GM20431 (cell line): ENCODE results near the gene MYOM3.

Experiments used
- in situ Hi-C: fragments of 300-500 bp; cut with MseI, MboI; formaldehyde crosslinking; loops from one replicate; pipeline ENCODE4 v1.15.0; 2020; ENCODE audit warnings: low sequenced_read_pairs; ENCODE audit not compliant: unreplicated experiment

Gene MYOM3

DNA sequence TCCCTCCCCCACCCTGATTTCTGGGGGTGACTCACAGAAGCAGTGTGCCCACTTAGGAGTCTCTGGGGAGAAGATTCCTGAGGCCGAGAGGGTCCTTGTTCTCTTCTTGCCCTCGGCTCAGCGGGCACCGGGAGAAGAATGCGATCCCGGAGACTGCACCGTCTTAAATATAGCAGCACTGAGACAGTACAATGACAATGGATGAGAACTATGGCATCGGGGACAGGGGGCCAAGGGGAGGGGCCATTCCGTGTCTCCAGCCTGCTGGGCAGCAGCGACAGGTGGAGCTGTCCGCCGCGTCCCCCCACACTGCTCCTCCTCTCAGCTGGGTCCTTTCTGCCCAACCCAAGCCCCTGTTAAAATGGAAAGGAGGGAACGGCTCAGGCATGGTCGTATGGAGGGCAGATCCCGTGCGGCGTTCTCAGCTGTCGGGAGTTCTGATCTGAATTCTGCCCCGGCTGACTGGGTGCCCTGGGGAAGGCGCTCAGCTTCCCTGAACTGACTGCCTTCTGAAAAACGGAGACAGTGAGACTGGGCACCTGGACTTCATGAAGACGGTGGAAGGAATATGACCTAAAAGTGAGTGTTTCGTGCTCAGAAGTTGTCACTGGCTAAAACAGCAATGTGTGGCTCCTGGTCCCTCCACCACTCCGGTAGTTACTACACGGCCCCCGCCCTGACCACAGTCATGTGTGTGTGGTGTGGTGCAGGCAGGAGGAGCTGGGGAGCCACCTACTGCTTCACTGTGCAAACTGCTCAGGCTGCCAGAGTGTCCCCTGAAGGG is at the start of gene MYOM3:
Gene MYOM3, minus strand, starts transcription at position 140 of the 784 bp plus-strand sequence. CDS start 3,499 bp downstream, outside the sequence.
- in situ Hi-C loops: no loop called here

DNA sequence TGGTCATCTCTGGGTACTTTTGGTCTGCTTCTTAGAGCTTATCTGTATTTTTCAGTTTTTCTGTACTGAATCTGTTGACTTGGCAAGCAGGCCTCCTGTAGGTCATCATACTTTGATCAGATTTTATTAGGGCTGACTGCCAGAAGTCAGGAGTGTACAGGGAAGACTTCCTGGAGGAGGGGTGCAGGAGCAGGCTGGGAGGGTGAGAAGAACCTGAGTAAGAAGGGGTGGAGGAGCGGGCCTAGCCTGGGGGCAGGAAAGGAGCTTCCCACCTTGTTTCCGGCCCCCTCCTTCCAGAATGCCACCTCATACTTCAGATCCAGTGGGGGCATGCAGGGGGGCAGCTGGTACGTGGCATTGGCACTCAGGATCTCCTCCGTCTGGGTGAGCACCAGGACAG is 49.3 kb upstream of the MYOM3 start:
- in situ Hi-C loops: no loop called here

DNA sequence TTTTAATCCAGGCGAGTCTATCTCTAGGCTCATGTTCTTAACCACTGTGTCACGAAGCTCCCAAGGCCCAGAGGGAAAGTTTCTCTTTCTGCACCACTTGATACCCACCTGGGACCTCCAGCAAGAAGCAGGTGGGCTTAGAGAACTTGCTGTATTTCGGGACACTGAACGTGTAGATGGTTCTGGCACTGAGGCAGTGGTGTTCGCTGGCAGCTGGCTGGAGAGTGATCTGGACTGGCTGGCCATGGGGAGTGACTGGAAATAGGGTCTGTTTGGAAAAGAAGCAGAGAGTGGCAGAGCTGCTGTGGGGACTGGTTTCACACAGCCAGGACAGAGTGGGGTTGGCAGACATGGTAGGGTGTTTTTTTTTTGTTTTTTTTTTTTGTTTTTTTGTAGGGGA is 47.4 kb upstream of the MYOM3 start:
- in situ Hi-C loops: no loop called here

DNA sequence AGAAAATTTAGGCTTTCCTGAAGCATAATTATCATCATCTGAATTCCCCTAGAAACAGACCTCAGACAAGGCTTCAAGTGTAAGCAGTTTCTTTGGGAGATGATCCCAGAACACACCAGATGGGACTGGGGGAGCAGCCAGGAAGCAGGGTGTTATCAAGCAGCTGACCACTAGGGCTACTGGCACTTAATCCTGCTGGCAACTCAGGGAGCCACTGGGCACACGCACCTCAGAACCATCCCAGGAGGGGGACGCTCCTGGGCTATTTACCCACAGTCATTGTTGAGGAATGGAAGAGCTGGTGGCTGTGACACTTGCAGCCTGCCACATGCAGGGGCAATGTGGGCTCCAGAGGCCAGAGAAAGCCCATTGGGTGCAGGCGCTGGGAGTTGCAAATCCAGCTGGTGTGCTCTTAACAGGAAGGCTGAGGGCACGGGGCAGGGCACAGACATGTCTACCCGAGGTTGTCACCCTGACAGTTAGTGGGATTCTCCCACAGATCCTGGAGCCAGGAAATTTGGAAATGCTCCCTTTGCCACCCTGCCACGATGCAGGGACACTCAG is 46.1 kb upstream of the MYOM3 start:
- in situ Hi-C loops: no loop called here

DNA sequence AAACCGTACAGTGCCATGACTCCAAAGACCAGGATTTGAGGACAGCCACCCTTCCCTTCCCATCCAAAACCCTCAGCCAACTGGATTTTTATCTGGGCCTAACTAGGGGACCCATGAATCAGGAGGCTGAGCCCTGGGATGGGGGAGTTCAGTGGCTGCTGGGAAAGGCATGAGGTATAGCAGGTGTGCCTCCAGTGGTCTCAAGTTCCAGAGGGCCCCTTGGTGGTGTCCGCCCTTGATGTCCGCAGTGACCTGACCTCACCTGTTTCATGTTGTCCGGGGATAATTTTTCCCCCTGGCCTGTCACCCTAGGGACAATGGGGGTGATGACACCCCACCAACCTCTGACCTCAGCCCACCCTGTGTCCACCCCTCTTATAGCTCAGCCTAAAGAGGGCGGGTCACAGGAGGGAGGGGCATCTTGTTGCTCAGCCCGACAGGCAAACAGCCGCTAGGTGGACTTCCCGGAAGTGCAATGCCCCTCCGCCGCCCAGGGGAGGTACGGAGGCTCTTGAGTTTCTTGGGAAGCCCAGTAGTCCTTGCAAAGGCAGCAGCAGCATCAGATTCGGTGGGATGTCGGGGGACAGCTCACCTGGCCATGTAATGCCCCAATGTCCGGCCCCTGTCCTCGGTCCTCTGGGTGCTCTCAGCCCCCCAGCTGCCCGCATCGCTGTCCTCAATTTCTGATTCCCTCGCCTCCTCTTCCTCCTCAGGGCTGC is 44.8 kb upstream of the MYOM3 start:
- in situ Hi-C loops: no loop called here

DNA sequence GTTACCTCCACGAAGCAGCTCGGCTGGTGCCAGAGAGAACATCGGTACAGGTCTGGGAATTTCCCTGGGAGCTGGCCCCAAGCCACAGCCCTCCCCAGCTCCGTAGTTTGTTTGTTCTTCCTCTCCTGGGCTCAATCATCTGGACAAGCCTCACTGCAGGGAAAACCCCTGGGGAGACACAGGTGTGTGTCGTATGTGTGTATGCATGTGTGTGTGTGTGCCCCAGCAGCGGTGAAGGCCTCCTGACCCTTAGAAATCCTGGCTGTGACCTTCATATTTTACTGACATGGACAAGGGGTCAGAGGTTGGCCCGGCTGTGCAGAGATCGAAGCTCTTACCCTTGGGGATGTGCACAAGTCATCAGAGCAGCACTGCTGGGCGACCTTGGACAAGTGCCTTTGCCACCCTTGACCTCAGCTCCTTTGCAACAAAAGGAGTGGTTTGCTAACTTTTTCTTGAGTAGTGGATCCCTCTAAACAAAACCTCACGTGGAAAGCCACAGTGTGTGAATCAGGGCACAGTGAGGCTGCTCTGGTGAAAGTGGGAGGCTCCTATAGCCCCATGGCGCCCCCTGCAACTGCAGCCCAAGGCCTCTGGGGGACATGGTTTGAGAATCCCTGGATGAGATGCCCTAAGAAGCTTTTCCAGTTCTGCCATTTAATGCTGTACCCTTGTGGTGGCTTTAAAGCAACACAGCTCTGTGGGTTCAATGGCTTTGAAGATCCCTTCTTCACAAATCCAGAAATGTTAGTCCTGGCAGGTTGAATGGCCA is 43.3 kb upstream of the MYOM3 start:
- in situ Hi-C loops: no loop called here

DNA sequence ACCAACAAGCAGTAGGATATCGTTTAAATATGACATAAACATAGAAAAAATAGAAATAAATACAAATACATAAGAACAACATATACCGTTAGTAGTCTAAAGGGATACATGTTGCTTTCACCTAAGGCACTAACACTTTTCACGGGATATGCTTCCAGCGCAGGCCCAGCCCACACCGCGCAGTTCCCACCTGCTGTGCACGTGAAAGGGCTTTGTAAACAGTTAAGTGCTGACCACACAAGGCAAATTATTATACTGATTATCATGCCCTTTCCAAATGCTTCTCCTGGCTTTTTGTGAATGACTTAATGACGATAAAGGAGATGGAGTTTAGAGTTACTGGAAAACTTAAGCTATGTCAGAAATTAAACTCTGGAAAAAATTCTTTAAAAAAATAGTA is 42.3 kb upstream of the MYOM3 start:
- in situ Hi-C loops: no loop called here

DNA sequence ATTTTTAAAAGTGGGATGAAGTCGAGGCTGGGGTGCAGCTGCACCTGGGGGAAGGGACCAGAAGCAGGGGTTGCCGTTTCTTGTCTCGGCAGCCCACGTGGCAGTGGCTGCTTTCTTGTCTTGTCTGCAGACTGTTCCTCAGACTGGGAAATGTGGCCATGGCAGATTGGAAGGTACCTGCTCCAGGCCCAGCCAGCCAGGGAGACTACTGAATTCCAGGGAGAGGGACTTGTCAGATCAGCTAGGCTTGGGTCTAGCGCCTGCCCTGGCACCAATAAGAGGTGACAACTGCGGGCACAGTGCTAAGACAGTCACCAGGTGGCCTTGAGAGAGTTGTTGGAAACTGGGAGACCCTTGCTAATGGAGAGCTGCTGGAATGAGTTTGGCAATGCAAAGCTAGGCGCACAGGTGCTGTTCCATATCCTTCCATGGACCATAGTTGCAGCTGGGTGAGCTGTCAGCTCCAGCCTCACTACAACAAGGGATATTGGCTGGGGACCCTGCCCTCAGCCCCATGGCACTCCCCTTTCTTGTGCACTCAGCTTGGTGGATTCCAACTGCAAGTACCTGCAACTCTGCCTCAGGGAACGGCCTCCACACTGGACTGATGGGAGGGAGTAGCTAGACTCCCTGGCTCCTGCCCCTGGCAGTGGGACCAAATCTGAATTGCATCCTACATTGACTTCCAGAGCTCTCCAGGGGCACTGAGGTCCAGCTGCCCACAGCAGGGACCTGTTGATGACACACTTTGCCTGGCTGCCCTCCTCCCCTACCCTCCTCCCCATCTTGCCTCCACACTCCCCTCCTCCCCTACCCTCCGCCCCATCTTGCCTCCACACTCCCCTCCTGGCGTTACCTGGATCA is 40.9 kb upstream of the MYOM3 start:
- in situ Hi-C loops: no loop called here

DNA sequence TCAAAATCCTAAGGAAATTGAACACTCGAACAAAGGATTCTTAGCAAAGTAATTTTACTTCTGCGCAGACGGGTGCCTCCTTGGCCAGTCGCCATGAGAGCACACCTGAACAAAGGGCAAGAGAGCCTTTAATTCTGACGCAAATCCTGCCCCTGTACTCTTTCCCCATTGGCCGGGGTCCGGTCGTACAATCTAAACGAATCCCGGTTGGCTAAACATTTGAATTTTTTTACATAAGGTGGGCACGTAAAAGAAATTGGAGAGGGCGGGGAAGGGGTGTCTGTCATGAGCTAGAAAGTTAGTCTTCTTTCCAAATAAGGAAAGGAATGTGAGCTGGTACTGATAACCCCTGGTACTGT is 39.2 kb upstream of the MYOM3 start:
- in situ Hi-C loops: no loop called here

DNA sequence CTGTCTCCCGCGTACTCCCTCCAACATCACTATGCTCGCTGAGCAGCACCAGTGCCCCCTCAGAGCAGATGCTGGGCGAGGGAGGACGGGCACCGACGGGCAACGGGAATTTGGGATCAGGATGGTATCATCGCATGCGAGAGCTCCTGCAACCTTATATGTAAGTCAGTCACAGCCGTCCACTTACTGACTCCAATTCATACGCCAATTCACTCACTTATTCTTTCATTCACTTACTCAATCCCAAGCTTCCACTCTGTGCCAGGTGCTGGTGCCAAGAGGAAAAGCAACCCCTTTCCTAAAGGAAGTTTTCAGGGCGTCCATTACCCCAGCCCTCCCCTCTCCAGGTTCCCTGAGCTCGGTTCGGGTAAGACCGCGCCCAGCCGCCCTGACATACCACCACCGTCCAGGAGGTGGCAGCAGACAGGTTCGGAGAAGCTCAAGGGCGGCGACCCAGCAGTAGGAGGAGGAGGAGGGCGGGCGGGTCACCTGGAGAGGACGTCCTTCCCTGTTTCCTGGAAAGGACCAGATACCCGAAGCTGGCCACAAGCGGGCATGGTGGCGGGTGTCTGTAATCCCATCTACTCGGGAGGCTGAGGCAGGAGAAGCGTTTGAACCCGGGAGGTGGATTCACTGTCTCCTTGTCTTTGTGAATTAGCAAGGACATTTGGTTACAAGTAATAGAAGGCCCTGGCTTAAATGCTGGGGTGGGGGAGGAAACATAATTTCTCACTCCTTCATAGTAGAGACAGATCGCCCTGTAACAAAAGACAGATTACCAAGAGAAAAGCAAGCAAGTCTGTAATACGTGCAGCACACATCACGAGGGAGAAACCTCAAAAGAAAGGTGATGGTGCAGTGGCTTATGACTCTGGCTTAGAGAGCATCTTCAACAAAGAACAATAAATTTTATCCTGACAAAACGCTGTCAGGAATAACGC is 38.6 kb upstream of the MYOM3 start:
- in situ Hi-C loops: no loop called here

DNA sequence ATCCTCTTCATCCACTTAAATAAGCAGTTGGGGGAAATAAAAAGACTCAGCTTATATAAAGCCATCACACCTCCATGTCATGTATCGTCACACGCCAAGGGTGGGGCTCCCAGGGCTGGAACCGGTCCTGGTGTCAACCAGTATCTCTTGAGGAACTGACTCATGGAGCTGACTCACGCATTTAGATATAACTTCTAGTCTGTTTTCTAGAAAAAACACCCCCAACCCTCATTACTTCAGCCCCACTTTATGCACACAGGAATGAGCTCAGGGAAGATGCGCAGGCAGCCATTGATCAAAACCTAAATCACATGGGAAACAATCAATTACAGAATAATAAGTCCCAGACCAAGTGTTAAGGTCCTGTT is 37.9 kb upstream of the MYOM3 start:
- in situ Hi-C loops: no loop called here

DNA sequence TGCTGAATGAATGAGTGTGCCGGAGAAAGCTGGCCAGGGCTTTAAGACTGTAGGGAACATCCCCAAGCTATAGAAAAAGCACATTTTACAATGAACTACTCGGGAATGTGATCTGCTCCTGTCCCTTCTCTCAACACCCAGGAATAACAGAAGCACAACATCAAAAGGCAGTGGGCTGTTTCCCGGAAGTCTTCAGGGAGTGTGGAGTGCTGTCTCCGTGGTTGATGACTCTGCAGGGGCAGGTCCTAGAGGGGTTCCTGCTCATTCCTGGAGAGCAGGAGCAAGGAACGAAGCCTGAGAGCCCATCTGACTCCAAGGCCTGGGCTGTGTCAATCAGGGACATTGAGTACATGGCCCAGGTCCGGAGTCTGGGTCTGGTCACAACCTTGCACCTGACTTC is 35.9 kb upstream of the MYOM3 start:
- in situ Hi-C loops: no loop called here

DNA sequence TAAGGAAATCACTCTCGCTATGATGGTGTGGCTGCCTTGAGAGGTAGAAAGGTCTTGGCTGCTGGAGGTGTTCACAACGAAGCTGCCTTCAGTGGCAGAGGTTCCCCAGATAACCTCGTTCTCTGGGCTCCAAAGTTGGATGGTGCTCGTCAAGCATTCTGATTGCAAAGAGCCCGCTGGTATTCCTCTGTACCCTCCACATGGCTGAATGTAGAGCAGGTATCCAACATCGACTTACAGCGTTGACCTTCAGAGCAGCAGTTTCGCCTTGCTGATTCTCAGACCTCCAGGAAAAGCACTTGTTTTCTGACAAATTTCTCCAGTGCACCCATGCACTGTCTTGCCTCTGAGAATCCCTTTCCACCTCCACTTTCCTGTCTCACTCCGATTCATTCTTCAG is 35.3 kb upstream of the MYOM3 start:
- in situ Hi-C loops: no loop called here

DNA sequence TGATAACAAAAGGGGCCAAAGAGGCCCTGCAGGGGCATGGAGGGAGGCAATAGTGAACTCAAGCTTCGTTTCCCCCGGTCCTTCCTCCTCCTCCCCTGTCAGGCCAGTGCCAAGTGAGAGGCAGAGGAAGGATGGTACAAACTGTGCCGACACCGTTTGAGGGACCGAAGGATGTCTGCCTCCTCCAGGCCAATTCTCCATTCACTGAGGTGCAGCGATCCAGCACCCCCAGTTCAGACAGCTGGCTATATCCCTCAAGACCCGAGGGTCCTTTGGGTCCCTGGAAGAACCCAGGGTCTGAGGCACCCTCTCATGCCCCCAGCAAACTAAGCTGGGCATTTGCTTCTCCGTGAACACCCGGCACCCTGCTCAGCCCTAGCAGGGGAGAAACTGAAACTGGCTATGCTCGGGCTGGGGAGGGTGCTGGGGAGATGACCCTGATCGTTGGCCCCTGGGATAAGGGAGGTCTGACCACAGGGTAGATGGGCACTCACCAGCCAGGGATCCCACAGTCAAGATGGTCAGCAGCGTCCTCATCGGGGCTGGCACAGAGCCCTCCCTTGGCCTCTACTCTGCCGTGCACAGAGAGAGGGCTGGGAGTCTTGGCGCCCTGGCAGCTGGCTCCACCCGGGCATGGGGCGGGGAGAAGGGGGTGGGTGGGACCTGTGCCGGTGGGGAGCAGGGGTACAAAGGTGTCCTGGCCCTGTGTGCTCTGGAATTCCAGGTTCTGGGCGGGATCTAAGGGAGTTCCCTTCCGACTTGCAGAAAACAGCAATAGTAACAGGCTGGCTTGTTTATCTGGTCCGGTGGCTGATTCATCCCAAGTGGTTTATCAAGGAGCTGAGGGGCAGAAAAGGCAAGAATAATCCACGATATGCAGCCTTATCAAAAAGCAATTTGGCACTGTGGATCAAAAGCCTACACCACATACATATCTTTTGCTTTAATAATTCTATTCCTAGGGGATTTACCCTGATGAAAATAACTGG is 30.9 kb upstream of the MYOM3 start, which contains the start of gene IL22RA1:
Gene IL22RA1, minus strand, starts transcription at position 595 of the 989 bp plus-strand sequence. Its CDS starts 58 bp downstream, at position 537.
- in situ Hi-C loops: no loop called here

DNA sequence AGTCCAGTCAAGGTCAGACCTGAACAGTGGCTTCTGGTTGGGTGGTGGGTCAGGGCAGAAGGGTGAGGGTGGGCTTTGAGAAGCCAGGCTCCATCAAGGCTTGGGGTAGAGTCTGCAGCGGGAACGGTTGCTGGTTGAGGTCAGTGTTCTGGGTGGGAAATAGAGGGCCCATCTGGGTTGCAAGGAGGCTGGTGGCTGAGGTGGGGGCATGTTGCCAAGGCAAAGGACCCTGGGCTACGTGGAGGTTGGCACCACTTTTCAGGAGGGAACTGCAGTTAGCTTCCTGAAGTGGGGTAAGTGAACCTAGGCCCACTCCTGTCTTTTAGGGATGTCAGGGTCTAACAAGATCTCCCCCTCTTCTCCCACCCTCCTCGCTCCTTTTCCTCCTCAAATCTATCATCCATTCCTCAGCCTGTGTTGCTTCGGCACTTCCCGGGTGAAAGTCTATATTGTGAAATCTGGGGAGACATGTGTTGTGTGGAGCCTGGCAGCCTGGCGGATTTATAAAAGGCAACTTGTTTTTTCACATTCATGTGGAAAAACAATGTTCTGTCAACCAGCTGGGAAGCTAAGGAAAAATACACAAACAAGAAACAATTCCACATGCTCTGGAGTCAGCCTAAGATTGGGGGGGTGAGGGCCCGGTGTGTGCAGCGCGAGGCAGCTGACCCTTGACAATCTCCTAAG is 29.5 kb upstream of the MYOM3 start:
- in situ Hi-C loops: no loop called here

DNA sequence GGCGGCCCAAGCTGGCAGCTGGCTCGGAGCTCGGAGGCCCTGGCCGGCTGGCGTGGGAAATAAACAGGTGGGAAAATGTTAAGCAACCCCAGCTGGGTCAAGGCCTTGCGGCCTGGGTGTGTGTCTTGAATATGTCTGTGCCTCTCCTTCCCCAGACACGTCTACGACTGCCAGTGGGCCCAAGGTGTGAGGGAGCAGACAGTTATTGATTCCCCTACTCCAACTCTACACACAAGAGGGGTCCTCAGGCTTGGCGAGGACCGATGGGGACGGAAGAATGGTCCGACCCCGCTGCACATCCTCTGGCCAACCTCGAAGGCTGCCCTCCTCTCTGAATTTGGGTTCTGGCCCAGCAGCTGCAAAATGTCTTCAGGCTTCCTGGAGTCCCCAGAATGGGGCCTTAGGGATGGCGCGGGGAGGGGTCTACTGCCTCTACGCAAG is 28.8 kb upstream of the MYOM3 start:
- in situ Hi-C loops: no loop called here
